Heart left ventricle (tissue), 13 donors: ENCODE data around the gene CARD14.

Experiments
- POLR2A ChIP-seq, 2 donors: fragments of 450-650 bp; IDR thresholded peaks; one replicate each; pipeline ENCODE4 v1.6.1; 2017; ENCODE audit warnings: antibody characterized with exemption in 2 of 2, mild to moderate bottlenecking in 2 of 2, moderate library complexity in 2 of 2
- TF ChIP-seq, protein P1 (sequence below), 12 donors: fragments of 200-600 bp; sonication (generic) in 4 of 12; IDR thresholded peaks; one replicate each; pipeline versions ENCODE4 v1.5.0 to v1.8.0; 2018 to 2022; ENCODE audit warnings: antibody characterized with exemption in 12 of 12, mild to moderate bottlenecking in 5 of 12
- donor health status: ischemic (EF 13 %, LVEDD 7.1; RV severe dilation, severe dysfunction).
- donor health status: DM: no; HTN: yes; CAD: no.
- donor health status: DM: no; HTN: no; CAD: no.
- donor health status: ischemic (EF 25% LVEDD 6.9; RV normal size, moderate dysfunction).
- donor health status: ischemic (EF 25% LVEDD 5.7; RV mildly dilated, moderate dysfunction).
- donor health status: ischemic (EF 35%, LVEDD 5.7; RV mildly dilated, moderate dysfunction).
- donor health status: nonischemic (EF 11% LVEDD 7.7; RV severe dilation, severe dysfunction).
- donor health status: DM: yes; HTN: yes; CAD: no.
- donor health status: PGD.
- donor health status: ischemic (EF 29% LVEDD 5.4; RV normal size, mild dysfunction).
- donor health status: nonischemic (EF 23%, LVEDD 6.1; RV moderate dilation, normal function).

DNA sequence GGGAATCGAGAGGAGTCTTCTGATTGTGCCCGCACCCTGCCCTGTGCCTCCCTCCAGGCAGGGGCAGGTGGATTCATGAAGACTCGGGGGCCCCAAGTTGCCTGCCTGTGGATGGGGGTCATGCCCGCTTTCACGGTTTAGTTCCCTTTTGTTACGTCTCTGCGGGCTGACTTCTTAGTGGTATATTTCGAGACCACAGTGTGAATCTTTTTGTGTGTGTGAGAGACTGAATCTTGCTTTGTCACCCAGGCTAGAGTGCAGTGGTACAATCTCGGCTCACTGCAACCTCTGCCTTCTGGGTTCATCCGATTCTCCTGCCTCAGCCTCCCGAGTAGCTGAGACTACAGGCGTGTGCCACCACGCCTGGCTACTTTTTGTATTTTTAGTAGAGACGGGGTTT lies 72.7 kb downstream of the CARD14 start:
- no peak for TF ChIP-seq POLR2A (IDR thresholded peaks at IDR 0.05)
- TF ChIP-seq, protein P1, sequence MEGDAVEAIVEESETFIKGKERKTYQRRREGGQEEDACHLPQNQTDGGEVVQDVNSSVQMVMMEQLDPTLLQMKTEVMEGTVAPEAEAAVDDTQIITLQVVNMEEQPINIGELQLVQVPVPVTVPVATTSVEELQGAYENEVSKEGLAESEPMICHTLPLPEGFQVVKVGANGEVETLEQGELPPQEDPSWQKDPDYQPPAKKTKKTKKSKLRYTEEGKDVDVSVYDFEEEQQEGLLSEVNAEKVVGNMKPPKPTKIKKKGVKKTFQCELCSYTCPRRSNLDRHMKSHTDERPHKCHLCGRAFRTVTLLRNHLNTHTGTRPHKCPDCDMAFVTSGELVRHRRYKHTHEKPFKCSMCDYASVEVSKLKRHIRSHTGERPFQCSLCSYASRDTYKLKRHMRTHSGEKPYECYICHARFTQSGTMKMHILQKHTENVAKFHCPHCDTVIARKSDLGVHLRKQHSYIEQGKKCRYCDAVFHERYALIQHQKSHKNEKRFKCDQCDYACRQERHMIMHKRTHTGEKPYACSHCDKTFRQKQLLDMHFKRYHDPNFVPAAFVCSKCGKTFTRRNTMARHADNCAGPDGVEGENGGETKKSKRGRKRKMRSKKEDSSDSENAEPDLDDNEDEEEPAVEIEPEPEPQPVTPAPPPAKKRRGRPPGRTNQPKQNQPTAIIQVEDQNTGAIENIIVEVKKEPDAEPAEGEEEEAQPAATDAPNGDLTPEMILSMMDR (IDR thresholded peaks at IDR 0.05) = no peak
